NCI-H2081 (cell line): Measurements from ENCODE around the gene SYF2.
A peak's percentile ranks its signal among the peaks of the same experiment; 100 is the strongest.
"Not testable (repeated sequence)": the region's sequence is repeated elsewhere in the genome, so short reads cannot be mapped to it uniquely, and the experiment has no call there.

Experiments
- DNase-seq, 2 experiments: peaks; one replicate each; lab custom pipeline; 2025; lab: John Stamatoyannopoulos, UW

The SYF2 gene

GRCh38 chr1:25246600-25247023 lies 14.3 kb upstream of the SYF2 start:
- no peak for DNase-seq

DNA sequence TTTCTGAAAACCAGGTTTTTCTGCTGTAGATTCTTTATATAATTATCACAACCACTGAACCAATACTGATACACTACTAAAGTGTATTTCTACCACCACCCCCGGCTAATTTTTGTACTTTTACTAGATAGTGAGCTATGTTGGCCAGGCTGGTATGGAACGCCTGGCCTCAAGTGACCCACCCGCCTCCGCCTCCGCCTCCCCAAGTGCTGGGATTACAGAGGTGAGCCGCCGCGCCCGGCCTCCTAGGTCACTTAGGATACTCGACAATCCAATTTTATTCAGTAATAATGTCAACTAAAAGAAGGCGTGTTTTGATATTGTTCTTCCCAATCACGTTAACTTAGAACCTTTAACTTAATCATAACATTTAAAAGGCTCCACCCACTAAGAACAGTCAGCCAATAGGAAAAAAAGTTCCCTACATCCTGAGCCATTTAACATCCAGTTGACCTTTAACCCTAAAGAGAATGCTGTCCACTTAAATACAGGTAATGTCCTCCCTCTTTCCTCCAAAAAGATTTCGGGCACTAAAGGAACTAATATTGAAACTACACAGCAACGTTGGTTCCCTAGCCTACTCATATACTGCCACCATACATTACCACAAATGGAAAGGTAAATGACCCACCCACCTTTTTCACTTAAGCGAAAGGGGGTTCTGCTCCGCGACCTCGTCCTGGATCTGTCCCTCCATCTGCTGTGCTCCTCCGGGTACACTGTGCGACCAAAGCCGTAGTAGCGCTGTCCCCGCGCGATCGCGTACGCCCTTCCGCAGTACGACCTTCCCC lies 13.7 kb upstream of the SYF2 start:
- peak in 1 of 2 experiments; percentile 24 for DNase-seq

GRCh38 chr1:25245393-25245792 lies 13.1 kb upstream of the SYF2 start:
- no peak for DNase-seq

DNA sequence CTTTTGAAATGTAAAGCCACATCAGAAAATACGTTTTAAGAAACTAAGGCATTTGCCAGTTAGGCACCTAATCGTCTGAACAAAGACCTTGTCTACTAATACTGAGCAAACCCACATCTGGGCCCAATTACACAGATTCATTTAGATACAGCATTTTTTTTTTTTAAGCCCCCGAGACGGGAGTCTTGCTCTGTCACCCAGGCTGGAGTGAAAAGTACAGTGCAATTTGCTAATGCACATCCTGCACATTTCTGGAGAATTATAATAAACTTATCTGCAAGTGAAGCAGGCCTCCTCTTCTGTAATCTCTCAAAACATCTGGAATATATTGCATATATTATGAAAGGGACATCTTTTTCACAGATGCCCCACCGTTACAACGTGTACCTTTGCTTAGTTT lies 11.6 kb upstream of the SYF2 start:
- DNase-seq = no peak

- peak; percentile 97 to 98 for DNase-seq
Measured at GRCh38 chr1:25239681-25240541, 7.6 kb upstream of the SYF2 start.

DNA sequence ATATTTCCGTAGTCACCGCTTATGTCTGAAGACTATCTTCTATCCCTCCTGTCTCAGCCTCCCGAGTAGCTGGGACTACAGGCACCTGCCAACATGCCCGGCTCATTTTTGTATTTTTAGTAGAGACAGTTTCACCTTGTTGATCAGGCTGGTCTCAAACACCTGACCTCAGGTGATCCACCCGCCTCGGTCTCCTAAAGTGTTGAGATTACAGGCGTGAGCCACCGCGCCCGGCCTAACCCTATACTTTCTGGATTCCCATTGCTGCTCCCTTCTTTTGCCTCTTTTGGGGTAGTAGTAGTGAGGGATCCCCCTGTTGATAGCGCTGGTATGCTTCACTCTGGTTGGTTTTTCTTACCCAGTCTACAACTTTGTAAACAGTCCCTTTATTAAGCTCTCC lies 5.7 kb upstream of the SYF2 start:
- DNase-seq = no peak

DNA sequence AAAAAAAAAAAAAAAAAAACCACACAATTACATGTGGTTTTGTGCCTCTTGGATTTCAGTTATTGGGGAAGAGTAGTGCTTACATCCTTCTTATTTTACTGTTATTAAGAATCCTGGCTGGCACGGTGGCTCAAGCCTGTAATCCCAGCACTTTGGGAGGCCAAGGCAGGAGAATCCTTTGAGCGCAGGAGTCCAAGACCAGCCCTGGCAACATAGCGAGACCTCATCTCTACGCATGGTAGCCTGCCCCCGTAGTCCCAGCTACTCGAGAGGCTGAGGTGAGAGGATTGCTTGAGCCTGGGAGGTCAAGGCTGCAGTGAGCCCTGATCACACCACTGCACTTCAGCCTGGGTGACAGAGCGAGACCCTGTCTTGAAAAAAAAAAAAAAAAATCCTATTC lies 4.0 kb upstream of the SYF2 start:
- not testable (repeated sequence) for DNase-seq

DNA sequence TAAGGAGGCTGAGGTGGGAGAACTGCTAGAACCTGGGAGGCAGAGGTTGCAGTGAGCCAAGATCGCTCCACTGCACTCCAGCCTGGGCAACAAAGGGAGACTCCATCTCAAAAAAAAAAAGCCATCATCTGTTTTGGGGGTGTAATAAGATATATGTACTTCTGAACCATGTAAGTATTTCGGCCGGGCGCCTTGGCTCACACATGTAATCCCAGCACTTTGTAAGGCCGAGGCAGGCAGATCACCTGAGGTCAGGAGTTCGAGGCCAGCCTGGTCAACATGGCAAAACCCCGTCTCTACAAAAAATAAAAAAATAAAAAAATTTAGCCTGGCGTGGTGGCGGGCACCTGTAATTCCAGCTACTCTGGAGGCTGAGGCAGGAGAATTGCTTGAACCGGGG lies 3.1 kb upstream of the SYF2 start:
- not testable (repeated sequence) for DNase-seq

- DNase-seq = peak in 1 of 2 experiments; percentile 63
Measured at GRCh38 chr1:25232866-25233784, 823 bp upstream of the SYF2 start.

GRCh38 chr1:25223471-25223870 lies 8.8 kb downstream of the SYF2 start:
- no peak for DNase-seq

DNA sequence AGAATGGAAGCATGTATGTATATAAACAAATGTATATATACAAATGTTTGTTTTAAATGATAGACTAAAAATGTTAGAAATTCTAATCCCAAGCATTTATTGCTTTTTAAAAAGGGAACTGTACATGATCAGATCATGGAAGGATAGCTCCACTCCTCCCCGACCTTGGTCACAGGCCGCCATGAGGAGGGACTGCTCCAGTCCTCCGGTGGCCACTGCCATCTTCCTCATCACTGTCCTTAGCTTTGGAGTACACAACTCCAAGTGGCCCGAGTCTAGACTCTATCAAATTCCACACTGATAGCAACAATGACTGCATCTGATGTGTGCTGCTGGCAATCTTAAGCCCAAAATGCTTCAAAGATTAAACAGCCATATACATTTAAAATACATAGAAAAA lies 9.7 kb downstream of the SYF2 start:
- DNase-seq = no peak

DNA sequence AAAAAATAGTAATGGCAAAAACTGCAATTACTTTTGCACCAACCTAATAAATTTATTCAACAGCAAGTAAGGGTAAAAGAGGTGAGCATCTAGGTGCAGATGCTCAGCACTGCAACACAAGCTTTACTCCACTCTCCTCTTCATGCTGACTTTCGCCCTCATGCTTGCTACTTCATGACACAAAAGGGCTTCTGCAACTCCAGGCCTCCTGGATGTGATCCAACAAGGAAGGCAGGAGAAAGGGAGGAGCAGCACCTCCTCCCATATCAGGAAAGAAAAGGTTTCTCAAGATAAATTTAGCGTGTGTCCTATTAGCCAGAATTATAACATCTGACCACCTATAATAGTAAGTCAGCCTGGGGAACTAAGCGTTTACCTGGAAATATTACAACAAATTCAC lies 11.6 kb downstream of the SYF2 start:
- DNase-seq = no peak

DNA sequence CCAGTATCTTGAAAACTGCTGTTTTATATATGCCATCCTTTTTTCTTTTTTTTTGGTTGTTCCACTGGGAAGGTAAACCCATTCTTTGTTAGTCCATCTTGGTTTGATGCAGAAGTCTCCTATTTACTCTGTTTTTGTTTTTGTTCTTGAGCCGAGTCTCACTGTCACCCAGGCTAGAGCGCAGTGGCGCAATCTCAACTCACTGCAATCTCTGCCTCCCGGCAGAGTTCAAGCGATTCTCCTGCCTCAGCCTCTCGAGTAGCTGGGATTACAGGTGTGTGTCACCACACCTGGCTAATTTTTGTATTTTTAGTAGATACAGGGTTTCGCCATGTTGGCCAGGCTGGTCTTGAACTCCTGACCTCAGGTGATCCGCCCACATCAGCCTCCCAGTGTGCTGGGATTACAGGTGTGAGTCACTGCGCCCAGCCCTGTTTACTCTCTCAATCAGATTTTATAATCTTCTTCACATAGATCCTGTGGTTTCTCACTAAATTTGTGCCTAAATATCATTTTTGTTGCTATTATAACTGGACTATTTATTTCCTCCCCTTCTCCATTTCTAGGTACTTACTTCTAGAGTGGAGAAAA lies 12.5 kb downstream of the SYF2 start:
- no peak for DNase-seq

DNA sequence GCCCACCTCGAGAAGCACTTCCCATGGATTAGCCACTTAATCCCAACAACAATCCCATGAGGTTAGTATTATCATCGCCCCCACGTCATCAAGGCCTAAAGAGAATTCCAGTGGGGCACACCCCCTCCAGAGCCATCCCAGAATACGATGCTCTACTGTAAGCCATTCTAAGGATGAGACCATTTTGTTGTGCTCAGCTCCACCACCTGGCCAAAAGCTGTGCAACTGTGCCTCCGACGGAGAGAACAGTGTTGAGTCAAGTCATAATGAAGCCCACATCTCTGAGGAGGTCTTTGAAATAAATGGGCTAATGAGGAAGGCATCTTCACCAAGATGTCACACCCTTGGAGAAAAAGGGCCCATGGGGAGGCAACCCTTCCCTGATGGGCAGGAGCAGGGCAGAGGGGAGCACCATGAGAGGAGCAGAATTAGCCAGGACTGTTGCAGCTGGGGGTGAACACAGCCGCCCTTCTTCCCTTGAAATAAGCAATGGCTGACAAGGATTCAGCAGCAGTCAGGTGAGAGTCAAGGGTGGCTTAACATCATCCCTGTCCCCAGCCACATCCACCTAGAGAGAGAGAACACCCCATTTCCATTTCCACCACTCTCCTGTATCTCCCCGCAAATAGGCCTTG lies 14.6 kb downstream of the SYF2 start:
- no peak for DNase-seq

- DNase-seq = no peak
Measured at GRCh38 chr1:25217015-25217414, 15.3 kb downstream of the SYF2 start.

DNA sequence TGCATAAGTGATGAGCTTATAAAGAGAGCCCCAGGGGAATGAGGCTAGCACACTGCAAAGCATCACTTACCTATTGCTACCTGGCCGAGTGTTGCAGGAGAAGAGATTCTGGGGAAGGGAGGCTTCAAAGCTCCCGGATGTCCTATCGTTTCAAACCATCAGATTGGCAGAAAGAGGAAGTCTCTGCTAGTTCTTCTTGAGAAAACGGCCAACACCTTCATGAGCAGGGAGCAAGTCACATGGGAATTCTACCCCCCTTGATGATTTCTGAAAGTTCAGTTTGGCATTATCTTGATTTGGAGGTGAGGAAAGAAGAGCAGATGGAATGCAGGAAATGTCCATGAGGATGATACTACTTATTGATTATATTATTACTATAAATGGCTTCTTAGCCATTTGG lies 16.2 kb downstream of the SYF2 start:
- DNase-seq = no peak

DNA sequence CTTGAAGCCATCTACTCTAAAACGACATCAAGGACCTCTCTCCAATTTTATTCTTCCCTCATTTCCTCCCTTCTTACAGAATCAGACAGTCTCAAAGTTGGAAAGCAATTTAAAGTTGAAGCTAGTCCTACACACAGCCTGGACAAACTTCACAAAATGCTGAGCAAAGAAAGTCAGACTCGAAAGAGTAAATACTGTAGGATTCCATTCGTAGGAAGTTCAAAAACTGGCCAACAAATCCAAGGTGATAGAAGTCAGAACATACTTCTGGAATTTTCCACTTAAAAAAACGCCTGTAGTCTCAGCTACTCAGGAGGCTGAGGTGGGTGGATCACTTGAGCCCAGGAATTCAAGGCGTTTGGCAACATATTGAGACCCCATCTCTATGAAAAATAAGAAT lies 19.6 kb downstream of the SYF2 start:
- no peak for DNase-seq

DNA sequence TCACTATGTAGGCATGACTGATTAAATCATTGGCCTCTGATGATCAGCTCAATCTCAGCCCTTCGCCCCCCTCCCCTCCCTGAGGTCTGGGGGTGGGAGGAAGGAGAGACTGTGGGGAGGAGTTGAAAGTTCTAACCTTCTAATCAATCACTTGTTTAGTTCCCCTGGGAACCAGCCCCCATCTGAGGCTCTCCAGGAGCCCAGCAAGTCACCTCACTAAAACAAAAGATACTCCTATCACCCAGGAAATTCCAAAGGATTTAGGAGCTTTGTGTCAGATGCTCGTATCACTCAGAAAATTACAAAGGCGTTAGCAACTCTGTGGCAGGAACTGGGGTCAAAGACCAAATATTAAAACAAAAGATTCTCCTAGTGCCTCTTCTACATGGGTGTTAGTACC lies 21.6 kb downstream of the SYF2 start:
- DNase-seq = no peak

- DNase-seq = no peak
Measured at GRCh38 chr1:25209516-25209915, 22.8 kb downstream of the SYF2 start.

GRCh38 chr1:25208561-25209222 lies 23.6 kb downstream of the SYF2 start:
- DNase-seq = no peak

DNA sequence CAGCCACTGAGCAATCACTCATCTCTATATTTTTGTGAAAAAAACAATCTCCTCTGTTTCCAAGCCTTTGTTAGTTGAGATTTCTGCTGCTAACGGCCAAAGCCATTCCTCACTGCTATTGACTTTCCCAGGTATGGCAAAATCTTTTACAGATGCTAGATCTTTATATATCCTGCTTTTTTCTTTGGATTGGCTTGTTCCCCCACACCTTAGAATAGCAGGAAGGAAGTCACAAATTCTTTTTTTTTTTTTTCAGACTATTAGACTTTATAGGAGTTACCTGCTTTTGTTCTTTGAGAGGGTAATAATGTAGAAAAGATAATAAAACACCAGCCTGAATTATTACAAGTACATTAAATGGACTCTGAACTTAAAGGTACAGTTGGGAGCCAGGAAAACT lies 24.2 kb downstream of the SYF2 start:
- no peak for DNase-seq
